ENCODE data around the gene SRC.

SRC gene

DNA sequence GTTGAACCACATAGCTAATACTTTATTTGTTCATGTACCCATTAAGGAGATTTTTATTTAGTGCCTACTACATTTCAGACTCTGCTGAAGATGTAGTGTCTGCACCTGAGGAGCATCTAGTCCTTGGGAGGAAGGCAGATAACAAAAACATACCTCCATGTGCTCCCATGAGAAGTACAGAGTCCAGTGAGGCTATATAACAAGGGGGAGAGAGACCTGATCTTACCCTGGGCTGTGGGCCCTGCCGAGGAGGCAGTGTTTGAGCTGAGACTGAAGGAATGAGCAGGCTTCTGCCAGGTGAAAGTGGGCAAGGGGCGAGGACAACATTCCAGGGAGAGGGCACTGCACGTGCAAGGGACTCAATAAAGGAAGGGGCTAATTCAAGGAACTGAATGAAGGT lies 44.4 kb upstream of the SRC start:
- TF ChIP-seq TAF1 (IDR thresholded peaks at IDR 0.05; ENCODE audit: borderline replicate concordance, insufficient read depth, low read length) = no peak
- TF ChIP-seq, protein P1, sequence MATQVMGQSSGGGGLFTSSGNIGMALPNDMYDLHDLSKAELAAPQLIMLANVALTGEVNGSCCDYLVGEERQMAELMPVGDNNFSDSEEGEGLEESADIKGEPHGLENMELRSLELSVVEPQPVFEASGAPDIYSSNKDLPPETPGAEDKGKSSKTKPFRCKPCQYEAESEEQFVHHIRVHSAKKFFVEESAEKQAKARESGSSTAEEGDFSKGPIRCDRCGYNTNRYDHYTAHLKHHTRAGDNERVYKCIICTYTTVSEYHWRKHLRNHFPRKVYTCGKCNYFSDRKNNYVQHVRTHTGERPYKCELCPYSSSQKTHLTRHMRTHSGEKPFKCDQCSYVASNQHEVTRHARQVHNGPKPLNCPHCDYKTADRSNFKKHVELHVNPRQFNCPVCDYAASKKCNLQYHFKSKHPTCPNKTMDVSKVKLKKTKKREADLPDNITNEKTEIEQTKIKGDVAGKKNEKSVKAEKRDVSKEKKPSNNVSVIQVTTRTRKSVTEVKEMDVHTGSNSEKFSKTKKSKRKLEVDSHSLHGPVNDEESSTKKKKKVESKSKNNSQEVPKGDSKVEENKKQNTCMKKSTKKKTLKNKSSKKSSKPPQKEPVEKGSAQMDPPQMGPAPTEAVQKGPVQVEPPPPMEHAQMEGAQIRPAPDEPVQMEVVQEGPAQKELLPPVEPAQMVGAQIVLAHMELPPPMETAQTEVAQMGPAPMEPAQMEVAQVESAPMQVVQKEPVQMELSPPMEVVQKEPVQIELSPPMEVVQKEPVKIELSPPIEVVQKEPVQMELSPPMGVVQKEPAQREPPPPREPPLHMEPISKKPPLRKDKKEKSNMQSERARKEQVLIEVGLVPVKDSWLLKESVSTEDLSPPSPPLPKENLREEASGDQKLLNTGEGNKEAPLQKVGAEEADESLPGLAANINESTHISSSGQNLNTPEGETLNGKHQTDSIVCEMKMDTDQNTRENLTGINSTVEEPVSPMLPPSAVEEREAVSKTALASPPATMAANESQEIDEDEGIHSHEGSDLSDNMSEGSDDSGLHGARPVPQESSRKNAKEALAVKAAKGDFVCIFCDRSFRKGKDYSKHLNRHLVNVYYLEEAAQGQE (IDR thresholded peaks at IDR 0.05; ENCODE audit: insufficient read depth in 1 of 2, low read depth in 2 of 2, low read length in 2 of 2) = no peak
- TF ChIP-seq SIN3A (IDR thresholded peaks at IDR 0.05; ENCODE audit: borderline replicate concordance, insufficient read depth, low read length) = no peak
- TF ChIP-seq FOXP2 (optimal IDR thresholded peaks at IDR 0.05; ENCODE audit: borderline replicate concordance, extremely low read depth, extremely low read length, insufficient read depth) = no peak
- no peak for TF ChIP-seq POLR2AphosphoS5 (IDR thresholded peaks at IDR 0.05; ENCODE audit: low read depth, low read length)

DNA sequence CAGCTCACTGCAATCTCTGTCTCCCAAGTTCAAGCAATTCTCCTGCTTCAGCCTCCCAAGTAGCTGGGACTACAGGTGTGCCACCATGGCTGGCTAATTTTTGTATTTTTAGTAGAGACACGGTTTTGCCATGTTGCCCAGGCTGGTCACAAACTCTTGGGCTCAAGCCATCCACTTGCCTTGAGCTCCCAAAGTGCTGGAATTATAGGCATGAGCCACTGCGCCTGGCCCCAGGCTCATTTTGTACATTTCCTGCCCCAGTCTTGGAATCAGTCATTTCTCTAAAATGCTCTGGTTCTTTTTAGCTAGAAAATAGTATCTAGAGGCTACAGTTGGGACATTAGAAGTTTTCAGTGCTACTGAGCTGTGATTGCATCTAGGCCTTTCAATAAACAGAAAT lies 43.0 kb upstream of the SRC start:
- TF ChIP-seq TAF1 (IDR thresholded peaks at IDR 0.05; ENCODE audit: borderline replicate concordance, insufficient read depth, low read length) (no peak), FOXP2 (optimal IDR thresholded peaks at IDR 0.05; ENCODE audit: borderline replicate concordance, extremely low read depth, extremely low read length, insufficient read depth) (no peak), SIN3A (IDR thresholded peaks at IDR 0.05; ENCODE audit: borderline replicate concordance, insufficient read depth, low read length) (no peak), POLR2AphosphoS5 (IDR thresholded peaks at IDR 0.05; ENCODE audit: low read depth, low read length) (no peak)
- TF ChIP-seq, protein P1 (IDR thresholded peaks at IDR 0.05; ENCODE audit: insufficient read depth in 1 of 2, low read depth in 2 of 2, low read length in 2 of 2) = no peak

DNA sequence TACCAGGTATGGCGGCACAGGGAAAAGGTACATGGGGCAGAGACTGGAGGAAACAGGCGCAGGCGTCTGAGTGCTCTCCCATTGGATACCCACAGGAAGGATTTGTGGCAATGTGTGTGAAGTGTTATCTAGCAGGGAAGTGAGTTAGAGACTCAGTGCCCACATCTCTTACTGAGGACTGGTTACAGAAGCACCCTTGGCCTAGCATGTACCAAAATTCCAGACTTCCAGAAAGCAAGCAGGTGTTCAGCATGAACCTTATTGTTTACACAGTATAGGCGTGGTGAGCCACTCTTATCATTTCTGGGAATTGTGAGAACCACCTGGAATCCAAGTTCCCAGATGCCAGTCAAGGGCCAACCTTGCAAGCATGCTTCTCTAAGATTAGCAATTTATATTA lies 42.3 kb upstream of the SRC start:
- TF ChIP-seq SIN3A (IDR thresholded peaks at IDR 0.05; ENCODE audit: borderline replicate concordance, insufficient read depth, low read length) (no peak), FOXP2 (optimal IDR thresholded peaks at IDR 0.05; ENCODE audit: borderline replicate concordance, extremely low read depth, extremely low read length, insufficient read depth) (no peak), POLR2AphosphoS5 (IDR thresholded peaks at IDR 0.05; ENCODE audit: low read depth, low read length) (no peak), TAF1 (IDR thresholded peaks at IDR 0.05; ENCODE audit: borderline replicate concordance, insufficient read depth, low read length) (no peak)
- TF ChIP-seq, protein P1 (IDR thresholded peaks at IDR 0.05; ENCODE audit: insufficient read depth in 1 of 2, low read depth in 2 of 2, low read length in 2 of 2) = no peak

DNA sequence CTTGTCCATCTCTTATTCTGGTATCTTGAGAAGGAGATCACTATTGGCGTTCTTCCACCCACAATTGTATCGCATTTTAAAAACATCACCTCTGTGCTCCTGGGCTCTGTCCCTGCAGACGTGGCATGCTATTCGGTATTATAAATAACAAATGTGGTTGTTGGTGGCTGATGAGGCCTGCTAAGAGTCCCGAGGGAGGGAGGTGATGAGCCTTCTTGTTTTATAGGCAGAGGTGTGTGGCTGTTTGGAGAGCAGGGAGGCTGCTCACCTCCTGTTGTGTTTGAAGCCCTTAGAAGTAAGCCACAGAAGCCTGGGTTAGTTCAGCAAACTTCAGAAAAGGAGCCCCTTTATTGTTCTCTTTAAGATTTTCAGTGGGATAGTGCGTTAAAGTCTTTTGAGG lies 40.9 kb upstream of the SRC start:
- no peak for TF ChIP-seq FOXP2 (optimal IDR thresholded peaks at IDR 0.05; ENCODE audit: borderline replicate concordance, extremely low read depth, extremely low read length, insufficient read depth)
- no peak for TF ChIP-seq SIN3A (IDR thresholded peaks at IDR 0.05; ENCODE audit: borderline replicate concordance, insufficient read depth, low read length)
- TF ChIP-seq TAF1 (IDR thresholded peaks at IDR 0.05; ENCODE audit: borderline replicate concordance, insufficient read depth, low read length) = no peak
- no peak for TF ChIP-seq POLR2AphosphoS5 (IDR thresholded peaks at IDR 0.05; ENCODE audit: low read depth, low read length)
- TF ChIP-seq, protein P1 (IDR thresholded peaks at IDR 0.05; ENCODE audit: insufficient read depth in 1 of 2, low read depth in 2 of 2, low read length in 2 of 2) = no peak

DNA sequence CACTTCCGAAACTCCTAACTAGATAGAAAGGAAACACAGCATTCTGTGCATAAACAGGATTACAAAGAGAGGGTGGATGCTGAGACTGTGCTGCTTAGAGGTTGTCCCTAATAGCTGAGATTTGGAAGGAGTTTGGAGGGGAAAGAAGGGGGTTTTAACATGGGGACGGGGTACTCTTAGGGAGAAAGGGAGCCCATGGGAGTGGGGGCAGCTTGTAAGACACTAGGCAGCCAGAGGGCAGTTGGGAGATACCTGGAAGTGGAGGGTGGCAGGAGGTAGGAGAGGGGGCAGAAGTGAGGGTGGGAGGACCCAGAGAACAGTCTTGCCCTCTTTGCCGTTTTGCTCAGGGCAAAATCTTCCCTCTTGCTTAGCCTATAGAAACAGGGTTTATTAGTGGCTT lies 40.1 kb upstream of the SRC start:
- no peak for TF ChIP-seq FOXP2 (optimal IDR thresholded peaks at IDR 0.05; ENCODE audit: borderline replicate concordance, extremely low read depth, extremely low read length, insufficient read depth)
- no peak for TF ChIP-seq TAF1 (IDR thresholded peaks at IDR 0.05; ENCODE audit: borderline replicate concordance, insufficient read depth, low read length)
- TF ChIP-seq SIN3A (IDR thresholded peaks at IDR 0.05; ENCODE audit: borderline replicate concordance, insufficient read depth, low read length) = no peak
- TF ChIP-seq POLR2AphosphoS5 (IDR thresholded peaks at IDR 0.05; ENCODE audit: low read depth, low read length) = no peak
- TF ChIP-seq, protein P1 (IDR thresholded peaks at IDR 0.05; ENCODE audit: insufficient read depth in 1 of 2, low read depth in 2 of 2, low read length in 2 of 2) = no peak
